HG03066 (cell line): Measurements from ENCODE around the gene ADRA2C.

Source experiments
- ATAC-seq: cut with Tn5 transposase; IDR thresholded peaks from one replicate; pipeline ENCODE4 v1.9.1; 2021; ENCODE audit warnings: low read depth; ENCODE audit not compliant: unreplicated experiment

The ADRA2C gene

DNA sequence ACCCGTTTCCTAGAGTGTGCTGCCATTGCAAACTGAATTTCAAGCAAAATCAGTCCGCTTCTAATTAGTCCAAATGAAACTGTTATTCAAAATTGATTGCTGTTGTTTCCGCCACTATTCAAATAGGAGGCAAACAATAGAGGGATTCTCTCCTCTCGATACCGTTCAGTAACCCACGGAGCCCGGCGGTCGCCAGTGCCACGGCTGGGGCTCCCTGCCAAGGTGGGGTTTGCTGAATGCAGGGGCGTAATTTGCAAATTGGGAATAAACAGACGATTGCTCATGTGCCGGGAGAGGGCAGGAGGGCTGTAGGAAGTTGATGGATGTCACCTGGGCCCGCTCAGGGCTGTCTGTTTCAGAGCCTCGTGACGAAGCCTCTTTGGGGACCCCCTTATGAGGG, 8.8 kb downstream of the ADRA2C start:
- no peak for ATAC-seq

DNA sequence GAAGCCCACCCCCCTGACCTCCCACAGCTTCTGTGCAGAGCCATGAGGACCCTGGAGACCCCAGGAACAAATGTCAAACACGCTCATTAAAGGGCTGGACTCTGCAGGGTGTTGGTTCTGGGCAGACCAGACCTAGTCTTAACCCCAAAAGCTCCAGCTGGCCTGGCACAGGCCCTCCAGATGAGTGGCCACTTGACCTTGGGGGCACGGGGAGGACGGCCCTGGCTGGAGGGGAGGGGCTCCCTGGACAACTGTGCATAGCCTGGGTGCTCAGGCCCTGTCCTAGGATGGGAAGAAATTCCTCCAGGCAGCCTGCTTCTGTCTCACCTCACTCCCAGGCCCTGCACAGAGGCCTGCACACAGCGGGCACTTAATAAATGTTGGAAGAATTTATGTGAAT, 9.4 kb downstream of the ADRA2C start:
- ATAC-seq, result no peak

DNA sequence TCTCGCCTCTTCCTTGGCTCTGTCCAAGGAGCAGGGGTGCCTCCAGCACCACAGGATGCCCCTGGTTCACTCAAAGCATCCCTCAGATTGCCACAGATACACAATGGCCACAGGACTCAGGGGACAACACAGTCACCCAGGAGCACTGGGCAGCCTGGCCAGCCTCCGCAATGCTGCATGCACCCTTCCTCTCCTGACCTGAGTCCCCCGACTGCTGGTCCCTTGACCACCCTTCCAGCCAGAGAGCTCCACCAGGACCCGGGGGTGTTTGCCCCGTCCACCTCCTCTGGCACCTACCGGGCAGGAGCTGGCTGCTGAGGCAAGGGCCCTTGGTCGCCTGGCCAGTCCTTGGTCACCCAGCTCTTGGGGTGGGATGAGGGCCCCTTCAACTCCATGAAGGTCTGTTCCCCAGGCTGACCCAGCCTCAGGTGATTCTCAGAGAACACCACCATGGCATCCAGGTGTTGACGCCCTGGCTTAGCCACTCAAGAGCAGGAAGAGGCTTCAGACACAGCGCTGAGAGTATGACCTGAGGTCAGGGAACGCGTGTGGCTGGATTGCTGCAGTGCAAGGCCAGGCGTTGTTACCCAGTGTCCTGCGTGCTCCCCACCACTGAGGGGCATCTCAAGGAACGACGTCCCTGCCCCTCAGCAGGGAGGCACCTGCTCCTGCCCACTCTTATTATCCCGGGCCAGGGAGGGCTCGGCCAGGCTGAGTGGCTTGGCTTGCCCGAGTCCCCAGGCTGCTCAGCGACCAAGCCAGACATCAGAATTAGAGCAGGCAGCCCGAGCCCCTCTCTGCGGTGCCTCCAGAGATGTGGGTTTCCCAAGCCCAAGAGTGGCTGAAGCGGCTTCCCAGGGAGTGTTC, 10.2 kb downstream of the ADRA2C start:
- no peak for ATAC-seq

DNA sequence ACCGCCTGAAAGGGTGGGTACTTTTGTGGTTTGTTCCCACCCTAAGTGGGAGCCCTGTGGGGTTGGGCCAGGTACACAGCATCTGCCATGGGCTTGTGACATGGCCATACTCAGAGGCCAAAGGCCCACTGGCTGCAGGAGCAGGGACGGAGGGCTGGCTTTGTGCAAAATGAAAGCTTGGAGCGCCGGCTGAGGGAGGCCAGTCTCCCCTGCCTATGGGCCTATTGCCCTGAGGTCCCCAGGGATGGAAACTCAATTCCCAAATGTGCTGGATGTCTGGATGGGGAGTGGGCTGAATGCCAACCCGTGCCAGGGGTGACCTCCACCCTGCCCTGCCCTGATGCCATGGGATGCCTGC, 10.8 kb downstream of the ADRA2C start:
- ATAC-seq, result no peak

DNA sequence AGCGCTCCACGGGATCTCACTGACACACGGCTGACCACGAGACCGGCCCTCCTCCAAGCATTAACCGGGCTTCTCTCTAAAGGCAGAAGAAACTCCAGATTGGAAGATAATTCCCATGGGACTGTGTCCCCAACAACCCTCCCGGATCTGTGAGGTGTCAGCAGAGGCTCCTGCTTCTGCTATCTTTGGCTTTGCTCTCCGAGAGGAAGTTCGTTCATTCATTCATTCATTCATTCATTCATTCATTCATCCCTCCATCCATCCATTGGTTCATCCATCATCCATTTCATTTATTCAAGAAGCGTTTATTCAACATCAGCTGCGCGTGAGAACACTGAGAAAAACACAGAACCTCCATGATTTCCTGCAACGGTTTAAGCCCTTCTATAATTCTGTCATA, 11.5 kb downstream of the ADRA2C start:
- no peak for ATAC-seq

DNA sequence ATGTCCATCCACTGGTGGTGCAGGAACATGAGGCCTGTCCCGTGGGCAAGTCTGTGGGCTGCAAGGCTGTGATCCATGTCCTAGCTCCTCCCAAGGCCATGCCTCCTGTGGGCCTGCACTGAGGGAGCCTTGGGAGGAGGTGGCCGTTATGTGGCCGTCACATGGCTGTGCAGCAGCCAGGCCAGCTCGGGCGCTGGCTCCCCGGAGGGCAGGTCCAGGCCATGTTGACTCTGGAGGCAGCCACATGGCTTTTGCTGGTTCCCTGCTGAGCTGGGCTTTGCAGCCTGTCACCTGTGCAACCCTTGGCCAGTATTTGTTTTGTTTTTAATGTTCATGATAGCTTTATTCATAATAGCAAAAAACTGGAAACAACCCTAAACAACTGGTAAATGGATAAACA, 13.3 kb downstream of the ADRA2C start:
- ATAC-seq, result no peak

DNA sequence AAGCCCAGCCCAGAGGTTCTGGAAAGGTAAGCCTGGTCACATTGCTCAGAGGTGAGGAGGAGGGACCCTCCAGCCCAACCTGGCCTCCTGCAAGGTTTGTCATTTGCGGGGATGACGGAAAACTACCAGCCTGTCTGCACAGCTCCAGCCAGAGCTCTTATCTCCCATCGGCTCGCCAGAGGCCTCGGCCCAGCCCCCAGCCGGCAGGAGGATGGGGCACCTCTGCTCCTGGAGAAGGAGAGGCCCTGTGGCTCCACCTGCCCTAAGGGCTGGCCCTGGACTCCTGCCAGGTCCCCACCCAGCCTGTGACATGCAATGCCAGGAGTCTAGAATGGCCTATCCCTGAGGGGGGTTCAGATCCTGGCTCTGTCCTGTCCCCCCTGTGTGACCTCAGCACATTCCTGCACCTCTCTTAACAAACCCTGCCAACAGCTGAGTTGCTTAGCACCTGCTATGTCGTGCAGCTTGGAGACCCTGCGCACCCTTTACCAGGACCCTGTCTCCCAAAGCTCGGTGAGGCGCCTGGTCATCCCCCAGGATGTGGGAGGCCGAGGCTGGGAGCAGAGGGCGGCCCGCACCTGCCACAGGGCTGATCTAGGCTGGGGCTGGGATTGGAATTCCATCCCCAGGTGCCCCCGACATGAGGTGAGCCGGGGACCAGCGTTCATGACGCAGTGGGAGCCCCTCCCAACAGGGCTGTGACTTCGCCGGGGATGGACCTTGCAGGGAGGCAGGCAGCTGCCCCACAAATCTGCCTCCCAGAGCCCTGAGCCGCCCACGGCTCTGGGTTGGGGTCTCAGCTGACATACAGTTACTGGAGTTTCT, 14.4 kb downstream of the ADRA2C start:
- no peak for ATAC-seq

DNA sequence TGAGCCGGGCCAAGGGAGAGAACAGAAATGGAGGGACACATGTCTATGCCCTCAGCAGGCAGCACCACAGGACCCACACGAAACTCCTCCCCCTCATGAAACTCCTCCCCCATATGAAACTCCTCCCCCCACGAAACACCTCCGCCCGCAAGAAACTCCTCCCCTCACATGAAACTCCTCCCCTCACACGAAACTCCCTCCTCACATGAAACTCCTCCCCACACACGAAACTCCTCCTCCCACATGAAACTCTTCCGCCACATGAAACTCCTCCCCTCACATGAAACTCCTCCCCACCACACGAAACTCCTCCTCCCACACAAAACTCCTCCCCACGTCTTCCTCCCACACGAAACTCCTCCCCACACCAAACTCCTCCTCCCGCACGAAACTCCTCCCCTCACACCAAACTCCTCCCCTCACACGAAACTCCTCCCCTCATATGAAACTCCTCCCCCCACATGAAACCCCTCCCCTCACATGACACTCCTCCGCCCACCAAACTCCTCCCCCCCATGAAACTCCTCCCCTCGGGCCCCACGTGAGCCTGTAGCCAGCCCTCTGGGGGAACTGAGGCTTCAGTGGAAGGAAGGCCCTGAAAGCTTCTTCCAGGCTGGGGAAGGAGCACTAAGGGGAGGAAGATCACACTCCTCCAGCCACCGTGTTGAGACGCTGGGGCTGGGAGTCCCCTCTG, 15.2 kb downstream of the ADRA2C start:
- ATAC-seq, result no peak

DNA sequence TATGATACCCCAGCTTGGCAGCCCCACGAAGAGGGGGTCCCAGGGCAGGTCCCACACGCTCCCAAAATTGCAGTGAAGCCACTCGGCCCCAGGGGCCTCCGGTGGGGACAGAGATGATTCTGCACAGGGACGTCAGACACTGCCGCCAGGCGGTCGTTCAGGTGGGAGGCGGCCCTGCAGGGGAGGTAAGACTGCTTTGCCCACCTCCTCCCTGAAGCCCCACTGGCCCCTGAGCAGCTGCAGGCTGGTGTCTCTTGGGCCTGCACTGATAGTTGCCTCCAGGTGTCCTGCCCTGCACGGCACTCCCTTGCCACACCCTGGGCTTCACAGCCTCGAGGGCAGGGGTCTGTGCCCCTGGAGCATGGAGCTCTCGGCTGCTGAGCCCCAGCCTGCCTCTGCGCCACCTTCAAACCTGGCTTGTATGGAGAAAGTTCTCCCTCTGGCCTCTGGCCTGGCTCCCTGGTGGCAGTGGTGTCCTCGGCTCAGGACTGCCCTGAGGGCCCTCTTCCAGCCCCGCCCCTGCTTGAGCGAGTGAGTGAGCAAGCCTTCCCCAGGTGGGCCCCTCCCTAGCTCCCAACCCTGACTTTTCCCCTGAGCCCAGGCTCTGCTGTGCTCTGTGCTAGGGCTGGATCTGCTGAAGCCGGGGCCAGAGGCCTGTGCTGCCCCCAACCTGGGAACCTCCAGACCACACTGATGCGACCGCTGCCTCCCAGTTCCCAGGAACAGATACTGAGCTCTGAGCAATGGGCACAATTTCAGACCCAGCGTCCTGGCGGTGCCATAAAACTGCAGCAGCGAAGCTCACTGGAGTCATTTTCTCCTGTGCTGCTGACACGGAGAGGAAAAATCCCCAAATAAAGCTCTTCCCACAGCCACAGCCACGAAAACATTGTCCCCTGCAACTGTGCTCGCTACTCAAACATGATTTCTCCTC, 16.1 kb downstream of the ADRA2C start:
- no peak for ATAC-seq

DNA sequence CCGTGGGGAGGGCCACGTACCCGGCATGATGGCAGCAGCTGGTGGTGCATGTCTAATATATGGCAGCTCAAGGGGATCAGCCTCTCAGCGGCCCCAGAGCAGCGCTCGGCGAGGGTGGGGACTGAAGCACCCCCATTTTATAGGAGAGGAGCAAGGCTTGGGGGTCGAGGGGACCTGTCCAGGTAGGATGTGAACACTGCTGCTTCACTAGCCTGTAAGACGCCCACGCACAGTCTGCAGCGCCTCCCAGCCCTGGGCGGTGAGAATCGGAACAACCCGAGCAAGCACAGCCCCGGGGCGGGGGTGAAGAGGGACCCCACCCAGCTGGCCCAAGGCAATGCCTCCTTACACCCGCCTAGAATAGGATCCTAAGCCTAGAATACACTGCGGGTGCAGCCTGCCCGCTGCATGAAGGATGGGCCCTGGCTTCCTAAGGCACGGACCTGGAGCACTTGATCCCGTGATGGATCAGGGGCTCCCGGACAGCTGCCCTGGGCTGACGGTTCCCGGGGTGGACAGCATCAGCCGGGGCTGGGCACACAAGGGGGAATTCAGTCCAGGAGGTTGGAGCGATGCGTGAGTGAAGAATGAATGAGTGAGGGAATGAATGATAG, 17.6 kb downstream of the ADRA2C start:
- ATAC-seq, result no peak

DNA sequence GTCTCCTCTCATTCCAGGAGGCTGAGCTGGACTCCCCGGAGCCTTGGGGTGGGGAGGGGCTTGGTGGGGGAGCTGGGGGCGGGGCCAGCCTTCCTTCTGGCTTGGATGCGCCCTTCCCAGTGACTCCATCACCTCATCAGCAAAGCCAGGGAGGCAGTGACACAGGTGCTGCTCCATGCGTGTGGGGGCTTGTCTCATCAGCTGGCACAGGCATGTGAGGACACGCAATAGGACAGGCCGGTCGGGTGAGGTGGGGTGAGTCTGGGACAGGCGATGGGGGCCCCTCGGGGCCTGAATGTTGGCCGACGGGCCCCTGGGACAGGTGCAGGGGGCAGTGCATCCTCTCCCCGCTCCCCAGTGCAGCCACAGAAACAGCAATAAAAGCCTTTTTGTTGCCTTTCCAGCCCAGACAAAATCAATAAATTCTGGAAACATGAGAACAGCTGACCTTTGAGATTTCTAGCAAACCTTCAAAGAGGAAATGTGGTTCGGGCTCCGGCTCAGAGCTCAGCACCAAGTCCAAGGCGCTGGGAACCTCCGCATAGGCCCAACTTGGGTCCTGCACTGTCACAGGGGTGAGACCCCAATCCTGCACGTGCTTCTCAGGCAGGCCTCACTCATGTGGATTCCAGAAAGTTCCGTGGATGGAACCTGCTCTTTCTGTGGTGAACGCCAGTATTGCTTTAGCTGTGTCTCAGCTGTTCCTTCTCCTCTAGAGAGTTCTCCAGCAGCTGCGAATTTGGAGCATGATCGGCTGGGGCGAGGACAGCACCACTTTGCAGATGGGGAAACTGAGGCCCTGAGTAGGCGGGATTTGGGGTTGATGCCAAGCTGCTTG, 18.5 kb downstream of the ADRA2C start:
- no peak for ATAC-seq

DNA sequence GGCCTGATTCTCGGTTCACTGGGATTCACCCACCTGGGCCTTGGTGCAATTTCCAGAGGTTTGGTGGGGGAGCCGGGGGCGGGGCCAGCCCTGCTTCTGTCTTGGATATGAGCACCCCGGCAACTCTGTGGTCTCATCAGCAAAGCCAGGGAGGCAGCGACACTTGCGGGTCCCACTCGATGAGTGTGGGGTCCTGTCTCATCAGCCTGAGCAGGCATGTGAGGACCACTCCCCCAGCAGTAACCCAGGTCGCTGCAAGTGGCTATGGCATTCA, 19.0 kb downstream of the ADRA2C start:
- no peak for ATAC-seq

DNA sequence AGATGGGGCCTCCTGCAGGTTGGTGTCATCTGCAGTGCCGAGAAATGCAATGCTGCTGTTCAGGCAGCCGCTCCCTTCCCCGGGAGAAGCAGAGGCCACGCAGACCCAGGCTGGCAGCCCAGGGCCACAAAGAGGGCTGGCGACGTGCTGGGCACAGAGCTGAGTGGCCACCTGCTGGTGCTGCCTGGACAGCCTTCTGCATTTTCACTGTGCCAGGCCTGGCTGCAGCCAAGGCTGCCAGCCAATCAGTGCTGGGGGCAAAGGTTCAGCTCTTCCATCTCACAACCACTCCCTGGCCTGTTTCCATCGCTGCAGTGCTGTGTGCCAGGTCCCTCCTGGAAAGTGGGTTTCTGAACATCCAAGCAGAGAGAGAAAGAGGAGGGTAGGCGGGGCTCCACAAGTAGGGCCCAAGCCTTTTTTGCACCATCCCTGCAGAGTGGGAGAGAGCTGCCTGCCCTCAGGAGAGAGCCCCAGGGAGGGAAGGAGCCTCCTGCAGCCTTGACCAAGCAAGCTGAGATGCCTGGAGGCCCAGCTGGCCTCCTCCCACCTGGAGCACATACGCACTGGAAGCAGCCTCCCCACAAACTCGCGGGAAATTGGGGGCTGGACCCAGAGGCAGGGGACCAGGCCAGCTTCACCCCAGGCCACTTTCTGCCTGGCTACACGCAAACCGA, 20.1 kb downstream of the ADRA2C start:
- ATAC-seq, result no peak

DNA sequence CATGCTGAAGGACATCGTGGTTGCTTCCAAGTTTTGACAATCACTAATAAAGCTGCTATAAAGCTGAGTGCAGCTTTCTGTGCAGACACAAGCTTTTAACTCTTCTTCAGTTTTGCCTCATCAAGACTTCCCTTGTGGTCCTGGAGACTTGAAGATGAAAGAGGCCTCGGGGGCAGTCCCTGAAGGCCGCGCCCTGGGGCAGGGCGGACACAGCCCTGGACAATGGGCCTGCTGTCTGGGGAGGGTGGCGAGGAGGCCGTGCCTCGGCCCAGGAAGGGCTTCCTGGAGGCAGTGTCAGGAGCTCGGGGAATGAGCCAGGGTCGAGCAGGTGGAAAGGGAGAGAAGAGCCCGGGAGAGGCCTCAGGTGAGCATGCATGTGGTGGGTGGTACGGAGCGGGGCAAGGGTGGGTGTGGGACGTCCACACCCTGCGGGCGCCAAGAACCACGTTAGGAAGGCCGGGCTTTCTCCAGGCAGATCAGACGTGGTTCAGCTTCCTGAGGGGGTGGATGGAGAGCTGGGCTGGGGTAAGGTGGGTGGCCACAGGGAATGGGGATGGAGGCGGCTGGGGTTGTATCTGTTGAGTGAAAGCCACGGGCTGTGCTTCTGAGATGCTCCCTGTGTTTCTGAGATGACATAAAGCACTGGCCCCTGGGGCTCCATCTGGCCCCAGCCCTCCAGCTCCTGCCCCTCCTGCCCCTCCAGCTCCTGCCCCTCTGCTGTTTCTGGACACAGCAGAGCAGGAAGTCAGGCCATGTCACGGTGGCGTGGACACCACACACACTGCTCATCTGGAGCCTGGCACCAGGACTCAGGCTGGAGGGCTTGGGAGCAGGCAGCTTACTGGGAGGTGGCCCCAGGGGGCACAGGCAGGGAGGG, 21.5 kb downstream of the ADRA2C start:
- ATAC-seq, result no peak

DNA sequence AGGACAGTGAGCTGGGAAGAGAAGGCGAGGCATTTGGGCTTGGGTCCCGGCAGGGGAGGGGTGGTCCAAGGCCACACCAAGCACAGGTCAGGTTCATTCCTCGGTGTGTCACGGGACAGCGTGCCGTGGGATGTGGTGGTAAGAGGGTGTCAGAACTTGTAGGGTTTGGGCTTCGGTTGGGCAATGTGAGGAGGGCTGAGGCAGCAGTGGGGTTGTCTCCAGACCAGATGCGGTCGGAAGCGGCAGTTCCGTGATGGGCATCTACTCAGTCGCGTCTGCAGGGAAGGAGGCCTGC, 22.1 kb downstream of the ADRA2C start:
- no peak for ATAC-seq

DNA sequence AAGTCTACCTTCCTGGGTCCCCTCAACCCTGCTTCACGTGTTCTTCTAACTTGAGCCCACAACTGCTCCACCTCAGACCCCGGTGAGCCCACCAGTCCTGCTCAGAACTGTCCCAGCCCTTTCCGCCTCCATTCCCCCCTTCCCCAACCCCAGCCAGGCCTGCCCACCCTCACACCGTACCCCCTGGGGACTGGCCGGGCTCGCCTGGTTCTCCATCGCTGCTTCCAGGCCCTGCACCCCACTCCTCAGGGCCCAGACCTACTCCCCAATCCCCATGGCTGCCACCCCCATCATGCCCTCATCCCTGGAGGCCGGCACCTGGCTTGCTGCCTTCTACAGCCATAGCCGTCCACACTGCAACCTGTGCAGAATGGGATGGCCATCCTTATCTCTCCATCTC, 23.4 kb downstream of the ADRA2C start:
- no peak for ATAC-seq

DNA sequence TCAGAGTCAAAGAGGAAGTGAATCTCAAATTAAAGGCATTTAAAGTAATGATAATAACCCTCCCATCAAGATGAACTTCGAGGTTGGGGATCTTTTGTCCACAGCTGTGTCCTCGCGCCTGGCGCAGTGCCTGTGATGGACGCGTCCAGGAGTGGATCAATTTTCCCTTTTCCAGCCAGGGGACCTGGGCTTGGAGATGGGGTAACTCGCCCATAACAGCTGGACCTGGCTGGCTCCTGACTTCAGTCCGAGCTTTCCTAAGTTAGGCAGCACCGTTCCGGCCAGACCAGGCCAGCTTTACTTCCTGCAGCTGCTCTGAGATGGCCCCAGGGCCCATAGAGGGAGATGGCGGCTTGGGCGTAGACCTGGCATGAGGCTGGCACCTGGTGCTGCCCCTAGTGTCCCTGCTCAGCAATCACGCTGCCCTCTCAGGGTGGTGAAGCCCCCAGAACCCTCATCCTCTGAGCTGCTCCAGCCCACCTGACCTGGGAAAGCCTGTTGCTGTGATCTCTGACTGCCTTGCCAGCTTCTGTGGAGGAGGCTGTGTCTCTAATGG, 23.9 kb downstream of the ADRA2C start:
- no peak for ATAC-seq

DNA sequence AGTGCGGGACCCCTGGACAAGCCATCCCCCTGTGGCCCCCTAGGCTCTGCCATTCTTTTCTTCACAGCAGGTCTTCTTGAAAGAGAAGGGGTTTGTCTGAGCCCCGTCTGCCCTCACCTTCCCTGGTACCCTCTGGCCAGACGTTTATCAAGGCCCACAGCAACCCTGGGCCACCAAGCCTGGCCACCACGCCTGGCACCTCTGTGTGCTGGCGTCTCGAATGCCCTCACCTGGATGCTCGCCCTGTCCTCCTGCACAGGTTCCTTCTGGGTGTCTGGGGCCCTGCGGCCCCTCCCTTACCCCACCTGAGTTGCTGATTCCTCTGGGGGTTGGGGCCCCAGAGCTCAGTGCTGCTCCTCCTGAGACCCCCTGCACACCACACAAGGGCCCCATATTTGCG, 25.1 kb downstream of the ADRA2C start:
- no peak for ATAC-seq
